SJSA1 (cell line): ENCODE results near the gene LRRC25. TPM values are rescaled to one million over a fixed set of nuclear protein-coding genes. Genes with fewer than 3 reads are reported as not detected.

ENCODE experiments used
- DNase-seq, 2 experiments: peaks; one replicate each; pipeline ENCODE4 v3.0.0-alpha.2; 2015 to 2020; ENCODE audit warnings: low spot score in 2 of 2, low read depth in 1 of 2
- H3K27ac ChIP-seq: fragments of 250-450 bp; sonication (Bioruptor Pico); 2 replicates; pipeline ENCODE4 v1.5.1; 2020; ENCODE audit warnings: mild to moderate bottlenecking, moderate library complexity
- H3K27me3 ChIP-seq: fragments of 250-450 bp; sonication (Bioruptor Pico); replicated peaks from 2 replicates; pipeline ENCODE4 v1.5.1; 2020; ENCODE audit warnings: mild to moderate bottlenecking, moderate library complexity
- H3K36me3 ChIP-seq: fragments of 250-450 bp; sonication (Bioruptor Pico); 2 replicates; pipeline ENCODE4 v1.5.1; 2020; ENCODE audit warnings: mild to moderate bottlenecking
- H3K4me1 ChIP-seq: fragments of 250-450 bp; sonication (Bioruptor Pico); replicated peaks from 2 replicates; pipeline ENCODE4 v1.6.1; 2021; ENCODE audit warnings: mild to moderate bottlenecking
- H3K4me3 ChIP-seq: fragments of 250-450 bp; sonication (Bioruptor Pico); 2 replicates; pipeline ENCODE4 v1.5.1; 2020; ENCODE audit warnings: mild to moderate bottlenecking
- H3K9me3 ChIP-seq: fragments of 250-450 bp; sonication (Bioruptor Pico); replicated peaks from 2 replicates; pipeline ENCODE4 v1.5.1; 2020; ENCODE audit warnings: mild to moderate bottlenecking
- total RNA-seq: library from RNA; depleted of rRNA; stranded (reverse); fragments of >200 nt; shearing (Covaris generic); gene quantifications from 2 replicates; pipeline ENCODE4 v1.2.3, GENCODE V29; 2014

Gene LRRC25
- total RNA-seq, 1 experiment from 2014 or later, result not detected

- Histone ChIP-seq H3K9me3 (peaks cover 6% of the 10 kb centered on the region; the same call in 1 of the 2 replicates), H3K4me1 (peaks cover 29% of the 10 kb centered on the region), H3K27ac (no peak overlapping the region), H3K27me3 (no peaks in the 10 kb centered on the region), H3K4me3 (no peak overlapping the region), H3K36me3 (peaks cover 3% of the 10 kb centered on the region; the same call in 1 of the 2 replicates)
- no peak for DNase-seq
These were observed 26.0 kb upstream of the LRRC25 start for GRCh38 chr19:18423258-18424020.

- DNase-seq, result no peak
- peaks cover 36% of the 10 kb centered on the region for H3K4me1 ChIP-seq
- peaks cover 3% of the 10 kb centered on the region; the same call in 1 of the 2 replicates for H3K36me3 ChIP-seq
- no peaks in the 10 kb centered on the region for H3K27me3 ChIP-seq
- no peak overlapping the region for H3K4me3 ChIP-seq
- peaks cover 9% of the 10 kb centered on the region; the same call in 1 of the 2 replicates for H3K9me3 ChIP-seq
- no peak overlapping the region for H3K27ac ChIP-seq
These were observed 25.2 kb upstream of the LRRC25 start for GRCh38 chr19:18422530-18423191.

GRCh38 chr19:18421371-18421959 is 24.0 kb upstream of the LRRC25 start:
- peaks cover 3% of the 10 kb centered on the region; the same call in 1 of the 2 replicates for H3K36me3 ChIP-seq
- peaks cover 48% of the 10 kb centered on the region for H3K4me1 ChIP-seq
- H3K4me3 ChIP-seq, result no peak overlapping the region
- DNase-seq, result no peak
- H3K9me3 ChIP-seq, result peaks cover 9% of the 10 kb centered on the region; the same call in 1 of the 2 replicates
- no peak overlapping the region for H3K27ac ChIP-seq
- no peaks in the 10 kb centered on the region for H3K27me3 ChIP-seq

GRCh38 chr19:18420930-18421329 is 23.5 kb upstream of the LRRC25 start:
- Histone ChIP-seq H3K27me3 (no peaks in the 10 kb centered on the region), H3K4me1 (peaks cover 48% of the 10 kb centered on the region), H3K4me3 (no peak overlapping the region), H3K27ac (no peak overlapping the region), H3K36me3 (peaks cover 3% of the 10 kb centered on the region; the same call in 1 of the 2 replicates), H3K9me3 (peaks cover 9% of the 10 kb centered on the region; the same call in 1 of the 2 replicates)
- no peak for DNase-seq

- Histone ChIP-seq H3K27me3 (no peaks in the 10 kb centered on the region), H3K9me3 (peaks cover 9% of the 10 kb centered on the region; the same call in 1 of the 2 replicates), H3K4me1 (peaks cover 56% of the 10 kb centered on the region), H3K36me3 (peaks cover 3% of the 10 kb centered on the region; the same call in 1 of the 2 replicates), H3K4me3 (peak overlapping the region; percentile 81), H3K27ac (no peak overlapping the region)
- DNase-seq, result no peak
These were observed 22.5 kb upstream of the LRRC25 start for GRCh38 chr19:18419699-18420460.

- Histone ChIP-seq H3K36me3 (peaks cover 3% of the 10 kb centered on the region; the same call in 1 of the 2 replicates), H3K27ac (no peak within 1 kb of the TSS), H3K4me1 (peaks cover 63% of the 10 kb centered on the region), H3K27me3 (no peaks in the 10 kb centered on the region), H3K9me3 (peaks cover 9% of the 10 kb centered on the region; the same call in 1 of the 2 replicates), H3K4me3 (peak within 1 kb of the TSS; percentile 81)
- peak; percentile 73 to 84 for DNase-seq
These were observed 21.8 kb upstream of the LRRC25 start, which contains the start of gene SSBP4 for GRCh38 chr19:18419195-18419698. SSBP4 (plus strand) TSS chr19:18419398; CDS start chr19:18419649, 251 bp downstream.

GRCh38 chr19:18418483-18419194 is 21.2 kb upstream of the LRRC25 start:
- Histone ChIP-seq H3K27ac (no peak overlapping the region), H3K4me3 (peak overlapping the region; percentile 81), H3K27me3 (no peaks in the 10 kb centered on the region), H3K9me3 (peaks cover 9% of the 10 kb centered on the region; the same call in 1 of the 2 replicates), H3K4me1 (peaks cover 65% of the 10 kb centered on the region), H3K36me3 (peaks cover 3% of the 10 kb centered on the region; the same call in 1 of the 2 replicates)
- no peak for DNase-seq

GRCh38 chr19:18418029-18418482 is 20.6 kb upstream of the LRRC25 start:
- no peak for DNase-seq
- peaks cover 3% of the 10 kb centered on the region; the same call in 1 of the 2 replicates for H3K36me3 ChIP-seq
- no peak overlapping the region for H3K27ac ChIP-seq
- H3K27me3 ChIP-seq, result no peaks in the 10 kb centered on the region
- H3K9me3 ChIP-seq, result peaks cover 9% of the 10 kb centered on the region; the same call in 1 of the 2 replicates
- no peak overlapping the region for H3K4me3 ChIP-seq
- peaks cover 65% of the 10 kb centered on the region for H3K4me1 ChIP-seq

- peak overlapping the region; percentile 84 for H3K27ac ChIP-seq
- H3K9me3 ChIP-seq, result peaks cover 9% of the 10 kb centered on the region; the same call in 1 of the 2 replicates
- peaks cover 3% of the 10 kb centered on the region; the same call in 1 of the 2 replicates for H3K36me3 ChIP-seq
- peaks cover 65% of the 10 kb centered on the region for H3K4me1 ChIP-seq
- no peaks in the 10 kb centered on the region for H3K27me3 ChIP-seq
- H3K4me3 ChIP-seq, result peak overlapping the region; percentile 29
- DNase-seq, result peak; percentile 86 to 87
These were observed 20.0 kb upstream of the LRRC25 start for GRCh38 chr19:18417250-18418028.

GRCh38 chr19:18416778-18417249 is 19.4 kb upstream of the LRRC25 start:
- Histone ChIP-seq H3K9me3 (peaks cover 9% of the 10 kb centered on the region; the same call in 1 of the 2 replicates), H3K36me3 (peaks cover 3% of the 10 kb centered on the region; the same call in 1 of the 2 replicates), H3K27ac (peak overlapping the region; percentile 84), H3K4me1 (peaks cover 65% of the 10 kb centered on the region), H3K27me3 (no peaks in the 10 kb centered on the region), H3K4me3 (peak overlapping the region; percentile 29)
- peak; percentile 73 to 93 for DNase-seq

GRCh38 chr19:18415178-18415867 is 17.9 kb upstream of the LRRC25 start:
- Histone ChIP-seq H3K27me3 (no peaks in the 10 kb centered on the region), H3K36me3 (peaks cover 3% of the 10 kb centered on the region; the same call in 1 of the 2 replicates), H3K4me1 (peaks cover 67% of the 10 kb centered on the region), H3K4me3 (no peak overlapping the region), H3K9me3 (peaks cover 9% of the 10 kb centered on the region; the same call in 1 of the 2 replicates), H3K27ac (peak overlapping the region; percentile 84)
- no peak for DNase-seq
